ENCODE data around the gene OR1A1.
"Not testable (repeated sequence)": the region's sequence is repeated elsewhere in the genome, so short reads cannot be mapped to it uniquely, and the experiment has no call there.

OR1A1 gene, protein sequence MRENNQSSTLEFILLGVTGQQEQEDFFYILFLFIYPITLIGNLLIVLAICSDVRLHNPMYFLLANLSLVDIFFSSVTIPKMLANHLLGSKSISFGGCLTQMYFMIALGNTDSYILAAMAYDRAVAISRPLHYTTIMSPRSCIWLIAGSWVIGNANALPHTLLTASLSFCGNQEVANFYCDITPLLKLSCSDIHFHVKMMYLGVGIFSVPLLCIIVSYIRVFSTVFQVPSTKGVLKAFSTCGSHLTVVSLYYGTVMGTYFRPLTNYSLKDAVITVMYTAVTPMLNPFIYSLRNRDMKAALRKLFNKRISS

DNA sequence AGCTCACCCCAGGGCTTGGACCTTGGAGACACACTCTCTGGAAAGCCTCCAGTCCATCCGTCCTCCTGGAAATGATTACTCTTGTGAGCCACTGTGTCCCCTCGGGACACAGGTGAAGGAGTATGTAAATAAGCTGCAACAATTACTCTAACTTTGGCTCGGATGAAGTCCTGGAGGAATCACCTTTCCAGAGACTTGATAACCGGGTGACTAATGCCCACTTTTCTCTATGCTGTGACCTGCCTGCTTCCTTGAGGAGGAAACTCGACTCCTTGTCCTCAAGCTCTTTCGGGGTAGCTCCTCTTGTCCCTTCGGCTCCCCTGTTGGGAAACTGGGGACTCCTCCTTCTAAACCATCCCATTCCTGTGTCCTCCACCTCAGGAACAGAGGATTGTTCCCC, at the start of gene OR1A1:
OR1A1 (plus strand) TSS at position 301 of the 400 bp plus-strand sequence. CDS start 7,954 bp downstream, outside the sequence.
- DNase-seq (ENCODE audit: low read depth): no peak

DNA sequence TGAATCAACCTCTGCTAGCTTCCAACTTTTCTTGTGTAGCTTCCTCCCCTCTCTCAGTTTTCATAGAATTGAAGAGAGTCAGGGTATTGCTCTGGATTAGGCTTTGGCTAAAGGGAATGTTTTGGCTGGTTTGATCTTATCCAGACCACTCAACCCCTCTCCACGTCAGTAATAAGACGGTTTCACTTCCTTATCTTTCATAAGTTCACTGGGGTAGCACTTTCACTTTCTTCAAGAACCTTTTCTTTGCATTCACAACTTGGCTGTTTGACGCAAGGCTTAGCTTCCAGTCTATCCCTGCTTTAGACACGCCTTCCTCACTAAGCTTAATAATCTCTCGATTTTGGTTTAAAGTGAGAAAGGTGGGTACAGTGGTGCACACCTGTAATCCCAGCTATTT, 39.9 kb upstream of the OR1A1 start:
- no peak for DNase-seq (ENCODE audit: low read depth)

GRCh38 chr17:3189961-3190360, 17.5 kb upstream of the OR1A1 start:
- DNase-seq (ENCODE audit: low read depth): no peak

DNA sequence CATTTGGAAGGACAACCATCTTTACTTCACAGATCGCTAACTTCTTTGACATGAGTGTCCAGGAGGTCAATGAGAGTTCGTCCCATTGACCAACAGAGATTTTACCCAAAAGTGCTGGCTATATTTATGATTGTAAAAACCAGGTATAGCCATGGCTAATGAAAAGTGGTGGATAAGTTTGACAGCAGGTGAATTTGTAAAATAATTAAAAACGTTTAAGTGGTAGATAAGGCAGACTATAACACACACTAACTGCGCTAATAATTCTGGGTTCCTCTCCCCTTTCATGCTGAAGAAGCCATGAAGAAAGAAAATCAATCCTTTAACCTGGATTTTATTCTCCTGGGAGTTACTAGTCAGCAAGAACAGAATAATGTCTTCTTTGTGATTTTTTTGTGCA, 10.2 kb upstream of the OR1A1 start, which contains the start of gene OR1A2:
OR1A2 (plus strand) TSS at position 301 of the 400 bp plus-strand sequence; CDS start at position 301, 0 bp downstream.
- no peak for DNase-seq (ENCODE audit: low read depth)

DNA sequence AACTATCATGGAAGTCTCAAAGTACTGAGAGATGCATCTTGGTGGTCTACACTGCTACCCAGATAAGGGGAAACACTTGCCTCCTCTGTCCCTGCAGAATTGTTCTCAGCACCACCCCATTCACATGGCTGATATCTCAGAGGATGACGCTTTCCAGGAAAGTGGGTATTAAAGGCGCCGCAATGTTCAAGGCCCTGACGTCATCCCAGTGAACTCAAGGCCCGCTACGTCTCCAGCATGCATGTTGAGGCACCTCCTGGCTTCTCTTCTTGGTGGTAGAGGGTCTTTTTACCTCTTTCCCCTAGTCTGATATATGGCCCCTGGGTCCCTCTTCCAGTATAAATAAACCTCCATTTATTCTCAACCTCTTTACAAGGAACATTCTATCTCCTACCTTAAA, 1.0 kb downstream of the OR1A1 start:
- no peak for DNase-seq (ENCODE audit: low read depth)

- no peak for DNase-seq (ENCODE audit: low read depth)
Observed at GRCh38 chr17:3213001-3213400, 5.5 kb downstream of the OR1A1 start.

GRCh38 chr17:3213587-3213986, 6.1 kb downstream of the OR1A1 start:
- no peak for DNase-seq (ENCODE audit: low read depth)

DNA sequence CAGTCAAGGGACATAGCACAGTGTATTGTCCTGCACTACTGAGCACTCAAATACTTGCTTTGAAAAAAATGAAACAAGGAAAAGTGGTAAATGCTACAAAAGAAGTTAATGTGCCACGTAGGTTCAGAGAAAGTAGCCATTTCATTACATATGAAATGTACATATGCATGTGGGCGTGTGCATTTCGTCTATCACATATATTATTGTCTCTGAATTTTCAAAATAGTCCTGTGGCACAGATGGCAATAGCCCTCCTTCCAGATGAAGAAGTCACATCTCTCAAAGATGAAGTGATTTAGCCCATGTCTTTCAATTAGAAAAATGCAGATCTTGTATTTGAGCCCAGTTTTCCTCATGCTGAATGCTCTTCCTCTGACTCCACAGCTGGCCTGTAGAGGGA, 12.5 kb downstream of the OR1A1 start:
- DNase-seq (ENCODE audit: low read depth): not testable (repeated sequence)

DNA sequence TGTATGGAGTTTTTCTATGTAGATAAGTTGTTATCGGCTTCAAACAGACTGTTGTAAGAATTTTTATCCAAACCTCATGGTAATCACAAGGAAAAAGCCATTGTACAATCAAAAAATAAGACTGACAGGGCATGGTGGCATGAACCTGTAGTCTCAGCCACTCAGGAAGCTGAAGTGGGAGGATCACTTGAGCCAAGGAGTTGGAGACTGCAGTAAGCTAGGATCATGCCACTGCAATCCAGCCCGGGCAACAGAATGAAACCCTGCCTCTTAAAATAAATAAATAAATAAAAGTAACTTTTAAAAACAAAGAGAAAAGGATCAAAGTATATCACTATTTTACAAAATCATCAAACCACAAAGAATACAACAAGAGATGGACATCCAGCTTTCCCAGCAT, 14.4 kb downstream of the OR1A1 start:
- no peak for DNase-seq (ENCODE audit: low read depth)

DNA sequence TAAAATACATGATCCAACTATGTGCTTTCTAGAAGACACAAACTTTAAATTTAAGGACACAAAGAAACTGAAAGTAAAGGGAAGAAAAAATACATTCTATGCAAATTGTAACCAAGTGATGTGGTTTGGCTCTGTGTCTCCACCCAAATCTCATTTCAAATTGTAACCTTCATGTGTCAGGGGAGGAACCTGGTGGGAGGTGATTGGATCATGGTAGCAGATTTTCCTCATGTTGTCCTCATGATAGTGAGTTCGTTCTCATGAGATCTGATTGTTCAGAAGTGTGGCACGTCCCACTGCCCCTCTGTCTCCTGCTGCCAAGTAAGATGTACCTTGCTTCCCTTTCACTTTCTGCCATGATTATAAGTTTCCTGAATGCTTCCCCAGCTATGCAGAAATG, 15.0 kb downstream of the OR1A1 start:
- no peak for DNase-seq (ENCODE audit: low read depth)

DNA sequence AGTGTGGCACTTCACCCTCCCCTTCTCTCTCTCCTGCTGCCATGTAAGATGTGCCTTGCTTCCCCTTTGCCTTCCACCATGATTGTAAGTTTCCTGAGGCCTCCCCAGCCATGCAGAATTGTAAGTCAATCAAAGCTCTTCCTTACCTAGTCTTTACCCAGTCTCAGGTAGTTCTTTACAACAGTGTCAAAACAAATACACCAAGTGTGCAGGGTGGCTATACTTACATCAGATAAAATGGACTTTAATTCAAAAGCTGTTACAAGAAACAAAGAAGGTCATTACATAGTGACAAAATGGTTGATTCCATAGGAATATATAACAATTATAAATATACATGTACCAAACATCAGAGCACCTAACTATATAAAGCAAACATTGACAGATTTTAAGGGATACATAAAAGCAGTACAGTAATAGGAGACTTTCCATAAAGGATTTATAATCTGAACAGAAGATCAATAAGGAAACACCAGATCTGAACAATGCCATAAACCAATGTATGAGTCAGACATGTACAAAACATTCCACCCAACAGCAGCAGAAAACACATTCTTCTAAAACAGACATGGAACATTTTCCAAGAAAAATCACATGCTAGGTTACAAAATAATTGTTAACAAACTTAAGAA, 17.4 kb downstream of the OR1A1 start:
- DNase-seq (ENCODE audit: low read depth): not testable (repeated sequence)

- DNase-seq (ENCODE audit: low read depth): not testable (repeated sequence)
Observed at GRCh38 chr17:3232300-3232699, 24.8 kb downstream of the OR1A1 start.

DNA sequence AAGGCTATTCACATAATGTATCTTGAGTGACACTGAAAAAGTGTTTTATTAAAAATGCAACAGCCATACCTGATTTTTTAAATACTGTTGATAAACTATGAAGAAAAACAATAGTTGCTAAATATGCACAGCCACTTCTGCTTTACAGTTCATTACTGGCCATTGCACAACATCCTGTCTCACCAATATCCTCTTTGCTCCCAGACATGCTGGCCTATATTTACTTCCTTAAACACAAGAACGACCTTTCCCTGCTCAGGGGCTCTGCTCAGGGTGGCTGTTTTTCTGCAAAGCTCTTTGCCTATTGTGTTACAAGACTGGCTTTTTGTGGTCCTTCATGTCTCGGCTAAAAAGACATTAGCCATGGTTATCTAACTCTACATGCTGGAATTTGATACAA, 31.2 kb downstream of the OR1A1 start:
- not testable (repeated sequence) for DNase-seq (ENCODE audit: low read depth)

DNA sequence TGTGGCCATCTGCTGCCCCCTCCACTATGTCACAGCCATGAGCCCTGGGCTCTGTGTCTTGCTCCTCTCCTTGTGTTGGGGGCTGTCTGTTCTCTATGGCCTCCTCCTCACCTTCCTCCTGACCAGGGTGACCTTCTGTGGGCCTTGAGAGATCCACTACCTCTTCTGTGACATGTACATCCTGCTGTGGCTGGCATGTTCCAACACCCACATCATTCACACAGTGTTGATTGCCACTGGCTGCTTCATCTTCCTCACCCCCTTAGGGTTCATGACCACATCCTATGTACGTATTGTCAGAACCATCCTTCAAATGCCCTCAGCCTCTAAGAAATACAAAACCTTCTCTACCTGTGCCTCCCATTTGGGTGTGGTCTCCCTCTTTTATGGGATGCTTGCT, 33.6 kb downstream of the OR1A1 start:
- not testable (repeated sequence) for DNase-seq (ENCODE audit: low read depth)

DNA sequence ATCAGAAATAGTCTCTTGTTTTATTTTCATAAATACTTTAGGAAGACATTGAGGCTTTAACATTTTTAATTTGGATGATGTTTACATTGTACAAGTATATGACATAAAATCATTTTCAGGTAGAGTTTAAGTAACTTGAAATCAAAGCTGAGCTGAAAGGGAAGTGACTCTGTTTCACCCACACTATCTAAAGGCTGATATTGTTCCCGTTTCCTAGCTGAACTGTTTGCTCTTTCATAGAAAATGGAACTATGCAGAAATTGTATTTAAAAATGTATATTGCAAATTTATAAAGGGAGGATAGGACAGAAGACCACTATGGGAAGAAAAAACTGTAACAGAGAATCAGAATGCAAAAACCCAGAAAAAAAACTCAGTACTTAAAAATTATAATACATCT, 37.4 kb downstream of the OR1A1 start:
- DNase-seq (ENCODE audit: low read depth): not testable (repeated sequence)

GRCh38 chr17:3249013-3249412, 41.5 kb downstream of the OR1A1 start:
- not testable (repeated sequence) for DNase-seq (ENCODE audit: low read depth)

- no peak for DNase-seq (ENCODE audit: low read depth)
Observed at GRCh38 chr17:3256575-3256974, 49.1 kb downstream of the OR1A1 start.

DNA sequence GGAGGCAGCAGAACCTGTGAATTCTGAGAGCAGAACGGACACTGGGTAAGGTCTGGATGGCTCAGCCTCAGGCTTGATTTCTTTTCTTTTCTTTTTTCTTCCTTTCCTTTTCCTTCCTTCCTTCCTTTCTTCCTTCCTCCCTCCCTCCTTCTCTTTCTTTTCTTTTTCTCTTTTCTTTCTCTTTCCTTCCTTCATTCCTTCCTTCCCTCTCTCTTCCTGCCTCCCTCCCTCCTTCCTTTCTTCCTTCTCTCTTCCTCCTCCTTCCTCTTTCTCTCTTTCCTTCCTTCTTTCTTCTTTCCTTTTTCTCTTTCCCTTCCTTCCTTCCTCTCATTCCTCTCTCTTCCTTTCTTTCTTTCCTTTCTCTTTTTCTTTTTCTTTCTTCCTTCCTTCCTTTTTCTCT, 52.7 kb downstream of the OR1A1 start:
- no peak for DNase-seq (ENCODE audit: low read depth)

GRCh38 chr17:3260600-3260999, 53.1 kb downstream of the OR1A1 start:
- DNase-seq (ENCODE audit: low read depth): no peak

Data from activated T-cell treated with anti-CD3 and anti-CD28 coated beads for 48 hours (primary cell).